ENCODE results near the gene CDK17.

DNA sequence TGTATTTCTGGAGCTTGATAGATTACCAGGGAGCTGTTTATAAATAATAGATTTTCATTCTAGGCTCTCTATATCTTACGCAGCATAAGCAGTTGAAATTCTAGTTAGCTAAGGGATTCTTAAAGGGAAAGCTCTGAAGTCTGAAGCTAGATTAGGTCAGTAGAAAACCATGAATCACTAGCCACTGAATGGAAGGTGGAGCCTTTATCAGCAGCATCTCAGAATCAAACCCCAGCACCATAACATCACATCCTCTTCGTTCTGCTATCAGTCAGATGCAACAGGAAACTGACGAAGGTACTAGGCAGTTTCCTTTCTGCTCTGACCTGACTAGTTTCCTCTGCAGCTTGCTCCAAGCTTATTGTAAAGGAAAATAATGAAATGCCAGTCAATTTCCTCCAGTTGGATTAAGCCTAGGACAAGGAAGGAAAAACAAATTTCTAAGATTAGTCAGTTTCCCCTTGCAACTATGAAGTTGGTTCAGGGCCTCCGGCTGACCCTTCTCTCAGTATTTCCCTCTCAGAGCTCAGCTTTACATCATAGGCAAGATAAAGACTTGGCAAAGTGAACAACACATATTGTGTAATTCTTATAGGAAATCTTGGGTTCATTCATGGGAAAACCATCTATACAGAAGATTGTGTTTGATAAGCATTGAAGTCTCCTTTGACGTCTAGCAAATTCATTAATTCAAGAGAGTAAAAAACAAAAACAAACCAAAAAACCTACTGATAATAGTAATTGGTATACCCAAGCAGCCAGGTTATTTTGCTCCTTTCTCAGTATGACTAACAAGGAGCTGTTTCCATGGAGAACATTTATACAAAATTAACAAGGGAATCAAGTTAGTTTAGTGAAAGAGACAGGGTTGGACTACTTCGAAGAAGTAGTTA lies 45.7 kb upstream of the CDK17 start:
- TF ChIP-seq, protein P1, sequence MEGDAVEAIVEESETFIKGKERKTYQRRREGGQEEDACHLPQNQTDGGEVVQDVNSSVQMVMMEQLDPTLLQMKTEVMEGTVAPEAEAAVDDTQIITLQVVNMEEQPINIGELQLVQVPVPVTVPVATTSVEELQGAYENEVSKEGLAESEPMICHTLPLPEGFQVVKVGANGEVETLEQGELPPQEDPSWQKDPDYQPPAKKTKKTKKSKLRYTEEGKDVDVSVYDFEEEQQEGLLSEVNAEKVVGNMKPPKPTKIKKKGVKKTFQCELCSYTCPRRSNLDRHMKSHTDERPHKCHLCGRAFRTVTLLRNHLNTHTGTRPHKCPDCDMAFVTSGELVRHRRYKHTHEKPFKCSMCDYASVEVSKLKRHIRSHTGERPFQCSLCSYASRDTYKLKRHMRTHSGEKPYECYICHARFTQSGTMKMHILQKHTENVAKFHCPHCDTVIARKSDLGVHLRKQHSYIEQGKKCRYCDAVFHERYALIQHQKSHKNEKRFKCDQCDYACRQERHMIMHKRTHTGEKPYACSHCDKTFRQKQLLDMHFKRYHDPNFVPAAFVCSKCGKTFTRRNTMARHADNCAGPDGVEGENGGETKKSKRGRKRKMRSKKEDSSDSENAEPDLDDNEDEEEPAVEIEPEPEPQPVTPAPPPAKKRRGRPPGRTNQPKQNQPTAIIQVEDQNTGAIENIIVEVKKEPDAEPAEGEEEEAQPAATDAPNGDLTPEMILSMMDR (IDR thresholded peaks at IDR 0.05) = no peak
- TF ChIP-seq POLR2A (IDR thresholded peaks at IDR 0.05) (no peak), EP300 (IDR thresholded peaks at IDR 0.05) (no peak)
